Activated CD4-positive, alpha-beta T cell treated with anti-CD3 and anti-CD28 coated beads for 36 hours (primary cell): ENCODE data around the gene ADAM30. TPM values are rescaled to one million over a fixed set of nuclear protein-coding genes. Genes with fewer than 3 reads are reported as not detected.

ENCODE experiments used
- ATAC-seq: fragments of 200-7000 bp; cut with Tn5 transposase; one replicate; pipeline ENCODE4 v1.10.0; 2021; ENCODE audit warnings: mild to moderate bottlenecking, moderate library complexity
- CTCF ChIA-PET: fragments of 350-600 bp; sonication (Branson Sonifier 250); formaldehyde crosslinking; loops from one replicate; lab custom pipeline; 2021; ENCODE audit warnings: antibody characterized with exemption; lab: Charles Lee
- POLR2A ChIA-PET: fragments of 350-600 bp; sonication (Branson Sonifier 250); formaldehyde crosslinking; loops from one replicate; lab custom pipeline; 2021; ENCODE audit warnings: antibody characterized with exemption, inconsistent platforms; lab: Charles Lee
- DNase-seq: peaks from one replicate; pipeline ENCODE4 v3.0.0-alpha.2; 2020
- H3K27ac Mint-ChIP-seq: one replicate; pipeline ENCODE4 v1.8.0; 2021; ENCODE audit warnings: mixed read lengths
- H3K27me3 Mint-ChIP-seq: one replicate; pipeline ENCODE4 v1.8.0; 2021; ENCODE audit warnings: mixed read lengths
- H3K36me3 Mint-ChIP-seq: one replicate; pipeline ENCODE4 v1.8.0; 2021; ENCODE audit warnings: low read depth, mixed read lengths
- H3K4me1 Mint-ChIP-seq: one replicate; pipeline ENCODE4 v1.8.0; 2021; ENCODE audit warnings: mixed read lengths
- H3K4me3 Mint-ChIP-seq: one replicate; pipeline ENCODE4 v1.8.0; 2021; ENCODE audit warnings: mild to moderate bottlenecking, moderate library complexity, mixed read lengths
- H3K9me3 Mint-ChIP-seq: one replicate; pipeline ENCODE4 v1.8.0; 2021; ENCODE audit warnings: low read depth, mixed read lengths
- intact Hi-C, 2 experiments: fragments of 100-400 bp; cut with DNase I in 1 of 2; cut with micrococcal nuclease in 1 of 2; formaldehyde crosslinking; loops; one replicate each; pipeline versions ENCODE4 v1.14.2 to v1.15.1; 2022 to 2024; cut with DNase I, micrococcal nuclease
- total RNA-seq, 2 experiments: library from RNA; stranded (reverse); gene quantifications; one replicate each; pipeline ENCODE4 v1.2.3, GENCODE V29; 2021

ADAM30 gene
- total RNA-seq, result not detected

DNA sequence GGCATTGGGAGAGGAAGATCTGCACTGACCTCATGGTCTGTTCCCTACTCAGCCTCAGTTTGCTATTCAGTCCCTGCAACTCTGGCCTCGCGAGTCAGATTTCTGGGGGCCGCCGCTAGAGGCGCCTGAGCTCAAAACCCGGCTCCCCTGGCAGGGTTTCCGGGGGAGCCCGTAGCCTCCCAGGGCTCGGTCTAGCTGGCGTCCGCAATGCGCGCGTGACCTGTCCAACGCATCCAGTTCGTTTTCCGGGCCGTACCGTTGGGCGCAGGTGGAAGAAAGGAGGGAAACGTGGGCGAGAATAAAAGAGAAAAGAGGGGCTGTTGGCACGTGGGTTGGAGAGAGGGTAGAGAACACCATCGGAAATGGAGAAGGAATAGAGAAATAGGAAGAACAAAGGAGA lies at the start of gene ADAM30:
Gene ADAM30 (minus strand): TSS at position 213 of the 400 bp plus-strand sequence. CDS start 179 bp downstream, at position 34.
- no peak within 1 kb of the TSS for H3K4me3 Mint-ChIP-seq
- CTCF ChIA-PET, result interaction anchor here (1.1 to 1.2 kb wide), 2 partner anchors 9 to 11 kb away, joined by 4 read pairs; no protein-coding TSS in a partner anchor

DNA sequence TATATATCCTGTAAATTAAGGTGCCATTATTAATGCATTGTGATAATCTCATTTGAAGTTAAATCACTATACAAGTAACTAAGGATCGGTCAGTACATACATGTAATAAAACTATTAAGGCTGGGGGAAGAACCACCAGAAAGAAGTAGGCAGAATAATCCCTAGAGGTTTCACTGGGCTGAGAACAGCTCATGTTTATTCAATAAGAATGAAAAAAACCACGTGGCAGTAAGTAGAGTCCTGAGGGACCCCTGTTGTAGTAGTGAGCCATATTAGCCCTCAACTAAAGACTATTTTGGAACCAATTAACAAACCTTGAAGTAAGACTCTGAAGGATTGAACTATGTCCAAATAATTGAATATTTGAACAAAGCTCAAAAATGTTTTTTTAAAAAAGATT lies 46.9 kb upstream of the ADAM30 start:
- ATAC-seq (no peak), DNase-seq (no peak)
- no peaks in the 10 kb centered on the region for H3K9me3 Mint-ChIP-seq
- H3K27ac Mint-ChIP-seq, result no peak overlapping the region
- peaks cover 26% of the 10 kb centered on the region for H3K36me3 Mint-ChIP-seq
- intact Hi-C loops, result no loop called here
- no peaks in the 10 kb centered on the region for H3K27me3 Mint-ChIP-seq
- POLR2A ChIA-PET, result interaction anchor here (0.6 kb wide), 2 partner anchors 9 to 294 kb away, joined by 4 read pairs; no protein-coding TSS in a partner anchor
- H3K4me3 Mint-ChIP-seq, result no peak overlapping the region
- peaks cover 7% of the 10 kb centered on the region for H3K4me1 Mint-ChIP-seq
- CTCF ChIA-PET, result interaction anchor here (0.7 to 1.5 kb wide), 2 partner anchors 14 to 562 kb away, joined by 3 read pairs; no protein-coding TSS in a partner anchor

More for the DNA sequence above, at the start of gene ADAM30:
- H3K27ac Mint-ChIP-seq, result no peak within 1 kb of the TSS
- intact Hi-C loops, result no loop called here
- H3K27me3 Mint-ChIP-seq, result peaks cover 3% of the 10 kb centered on the region
- POLR2A ChIA-PET, result no interaction called here
- H3K36me3 Mint-ChIP-seq, result no peaks in the 10 kb centered on the region
- H3K4me1 Mint-ChIP-seq, result no peaks in the 10 kb centered on the region
- DNase-seq, result no peak
- no peak for ATAC-seq
- H3K9me3 Mint-ChIP-seq, result no peaks in the 10 kb centered on the region

GRCh38 chr1:119941392-119941791 lies 45.1 kb upstream of the ADAM30 start:
- Mint-ChIP-seq H3K9me3 (no peaks in the 10 kb centered on the region), H3K36me3 (peaks cover 38% of the 10 kb centered on the region), H3K4me3 (no peak overlapping the region), H3K4me1 (peaks cover 7% of the 10 kb centered on the region), H3K27ac (no peak overlapping the region), H3K27me3 (no peaks in the 10 kb centered on the region)
- ChIA-PET CTCF (interaction anchor here (0.9 kb wide), 1 partner anchor 9 kb away, joined by 3 read pairs; no protein-coding TSS in a partner anchor), POLR2A (no interaction called here)
- DNase-seq (no peak), ATAC-seq (no peak)
- intact Hi-C loops, result no loop called here

- intact Hi-C loops, result no loop called here
- peaks cover 7% of the 10 kb centered on the region for H3K4me1 Mint-ChIP-seq
- H3K4me3 Mint-ChIP-seq, result no peak overlapping the region
- ChIA-PET CTCF (interaction anchor here (0.7 to 1.7 kb wide), 3 partner anchors 8 to 36 kb away, joined by 3 to 6 read pairs (median 3); no protein-coding TSS in a partner anchor), POLR2A (no interaction called here)
- ATAC-seq (no peak), DNase-seq (no peak)
- H3K36me3 Mint-ChIP-seq, result peaks cover 45% of the 10 kb centered on the region
- no peaks in the 10 kb centered on the region for H3K9me3 Mint-ChIP-seq
- H3K27me3 Mint-ChIP-seq, result no peaks in the 10 kb centered on the region
- H3K27ac Mint-ChIP-seq, result no peak overlapping the region
Measured at GRCh38 chr1:119940697-119941096, 44.4 kb upstream of the ADAM30 start.

DNA sequence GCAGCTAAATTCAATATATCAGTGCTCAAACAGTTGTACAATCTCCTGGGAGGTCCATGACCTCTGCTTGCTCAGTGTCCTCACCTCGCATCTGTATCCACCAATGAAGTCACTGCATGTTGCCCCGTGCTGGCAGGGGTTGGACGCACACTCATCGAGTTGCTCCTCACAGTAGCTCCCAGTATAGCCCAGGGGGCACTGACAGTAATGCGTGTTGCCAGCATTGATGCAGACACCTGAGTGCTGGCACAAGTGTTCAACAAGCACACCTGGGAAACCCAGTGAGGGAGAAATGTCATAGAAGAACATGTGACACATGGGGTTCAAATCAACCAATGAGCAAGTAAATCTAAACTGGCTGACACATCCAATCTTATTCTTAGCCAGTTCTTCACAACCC lies 40.9 kb upstream of the ADAM30 start:
- Mint-ChIP-seq H3K9me3 (peaks cover 6% of the 10 kb centered on the region), H3K27ac (no peak overlapping the region), H3K4me1 (peaks cover 7% of the 10 kb centered on the region), H3K4me3 (no peak overlapping the region), H3K36me3 (peaks cover 72% of the 10 kb centered on the region), H3K27me3 (no peaks in the 10 kb centered on the region)
- intact Hi-C loops, result no loop called here
- ChIA-PET POLR2A (no interaction called here), CTCF (no interaction called here)
- no peak for ATAC-seq
- no peak for DNase-seq

DNA sequence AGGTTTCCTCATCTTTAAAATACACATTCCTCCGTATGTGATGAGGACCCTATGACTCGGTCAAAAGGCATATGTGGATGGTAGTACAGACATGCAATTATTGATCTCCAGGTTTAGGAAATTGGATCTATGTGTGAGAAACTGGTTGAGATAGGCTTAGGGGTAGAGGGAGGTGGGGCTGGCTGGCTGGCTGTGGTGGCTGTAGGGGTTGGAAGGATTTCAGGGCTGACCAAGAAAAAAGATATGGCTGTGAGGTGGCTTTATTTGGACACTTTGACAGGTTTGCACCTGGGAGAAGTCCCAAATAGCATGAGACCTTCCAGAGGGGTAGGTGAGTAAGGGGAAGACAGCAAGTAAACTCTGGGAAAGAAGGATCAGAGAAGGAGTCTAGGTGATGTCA lies 39.6 kb upstream of the ADAM30 start:
- H3K36me3 Mint-ChIP-seq, result peaks cover 63% of the 10 kb centered on the region
- H3K27ac Mint-ChIP-seq, result no peak overlapping the region
- ChIA-PET CTCF (no interaction called here), POLR2A (no interaction called here)
- no peaks in the 10 kb centered on the region for H3K4me1 Mint-ChIP-seq
- ATAC-seq (no peak), DNase-seq (no peak)
- intact Hi-C loops, result no loop called here
- H3K27me3 Mint-ChIP-seq, result no peaks in the 10 kb centered on the region
- no peak overlapping the region for H3K4me3 Mint-ChIP-seq
- peaks cover 6% of the 10 kb centered on the region for H3K9me3 Mint-ChIP-seq

- Mint-ChIP-seq H3K36me3 (peaks cover 62% of the 10 kb centered on the region), H3K4me3 (no peak overlapping the region), H3K27me3 (no peaks in the 10 kb centered on the region), H3K4me1 (no peaks in the 10 kb centered on the region), H3K27ac (no peak overlapping the region), H3K9me3 (peaks cover 6% of the 10 kb centered on the region)
- CTCF ChIA-PET, result interaction anchor here (0.9 to 1.3 kb wide), 3 partner anchors 16 to 189 kb away, joined by 3 read pairs; no protein-coding TSS in a partner anchor
- intact Hi-C loops, result no loop called here
- DNase-seq (no peak), ATAC-seq (no peak)
- POLR2A ChIA-PET, result no interaction called here
Measured at GRCh38 chr1:119935373-119935772, 39.1 kb upstream of the ADAM30 start.

DNA sequence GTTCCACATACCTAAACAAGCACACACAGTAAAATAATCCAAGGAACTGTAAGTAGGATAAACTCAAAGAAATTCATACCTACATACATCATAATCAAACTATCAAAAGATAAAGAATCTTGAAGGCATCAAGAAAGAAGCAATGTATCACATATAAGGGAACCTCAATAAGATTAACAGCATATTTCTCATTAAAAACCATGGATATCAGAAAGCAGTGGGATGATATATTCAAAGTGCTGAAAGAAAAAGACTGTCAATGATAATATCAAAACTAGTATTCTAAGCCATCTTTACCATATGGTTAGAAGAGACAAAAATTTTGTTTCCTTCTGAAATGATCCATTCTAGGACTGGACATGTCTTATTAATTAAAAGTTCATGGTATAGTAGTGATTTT lies 37.1 kb upstream of the ADAM30 start:
- H3K4me3 Mint-ChIP-seq, result no peak overlapping the region
- no peaks in the 10 kb centered on the region for H3K27me3 Mint-ChIP-seq
- peaks cover 55% of the 10 kb centered on the region for H3K36me3 Mint-ChIP-seq
- no peak overlapping the region for H3K27ac Mint-ChIP-seq
- ChIA-PET POLR2A (no interaction called here), CTCF (interaction anchor here (1.3 kb wide), 1 partner anchor 8 kb away, joined by 4 read pairs; no protein-coding TSS in a partner anchor)
- H3K4me1 Mint-ChIP-seq, result no peaks in the 10 kb centered on the region
- DNase-seq (no peak), ATAC-seq (no peak)
- H3K9me3 Mint-ChIP-seq, result peaks cover 6% of the 10 kb centered on the region
- intact Hi-C loops, result no loop called here

DNA sequence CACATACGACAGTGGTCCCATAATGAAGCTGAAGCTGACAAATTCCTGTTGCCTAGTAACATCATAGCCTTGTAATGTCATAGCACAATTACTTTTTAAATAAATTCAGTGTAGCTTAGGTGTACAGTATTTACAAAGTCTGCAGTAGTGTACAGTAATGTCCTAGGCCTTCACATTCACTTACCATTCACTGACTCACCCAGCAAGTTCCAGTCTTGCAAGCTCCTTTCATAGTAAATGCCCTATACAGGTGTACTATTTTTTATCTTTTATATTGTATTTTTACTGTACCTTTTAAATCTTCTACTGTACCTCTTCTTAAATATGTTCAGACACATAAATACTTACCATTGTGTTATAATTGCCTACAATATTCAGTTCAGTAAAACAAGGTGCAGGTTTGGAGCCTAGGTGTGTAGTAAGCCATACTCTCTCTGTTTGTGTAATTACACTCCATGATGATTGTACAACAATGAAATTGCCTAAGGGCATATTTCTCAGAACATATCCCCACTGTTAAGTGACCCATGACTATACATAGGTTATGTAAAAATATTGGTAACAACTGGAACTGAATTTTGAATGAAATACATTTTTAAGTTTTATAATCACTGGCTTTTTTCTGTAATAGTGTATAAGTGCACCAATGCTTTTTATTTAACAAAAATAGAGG lies 33.5 kb upstream of the ADAM30 start:
- Mint-ChIP-seq H3K27ac (no peak overlapping the region), H3K27me3 (no peaks in the 10 kb centered on the region), H3K4me1 (no peaks in the 10 kb centered on the region), H3K4me3 (no peak overlapping the region), H3K9me3 (peaks cover 6% of the 10 kb centered on the region), H3K36me3 (peaks cover 52% of the 10 kb centered on the region)
- intact Hi-C loops, result loop anchor here in 1 of 2 experiments (5.0 kb wide), 1 partner anchor 192 kb away; no protein-coding TSS in a partner anchor
- ChIA-PET POLR2A (no interaction called here), CTCF (interaction anchor here (1.1 kb wide), 1 partner anchor 38 kb away, joined by 3 read pairs; no protein-coding TSS in a partner anchor)
- DNase-seq, result no peak
- no peak for ATAC-seq

DNA sequence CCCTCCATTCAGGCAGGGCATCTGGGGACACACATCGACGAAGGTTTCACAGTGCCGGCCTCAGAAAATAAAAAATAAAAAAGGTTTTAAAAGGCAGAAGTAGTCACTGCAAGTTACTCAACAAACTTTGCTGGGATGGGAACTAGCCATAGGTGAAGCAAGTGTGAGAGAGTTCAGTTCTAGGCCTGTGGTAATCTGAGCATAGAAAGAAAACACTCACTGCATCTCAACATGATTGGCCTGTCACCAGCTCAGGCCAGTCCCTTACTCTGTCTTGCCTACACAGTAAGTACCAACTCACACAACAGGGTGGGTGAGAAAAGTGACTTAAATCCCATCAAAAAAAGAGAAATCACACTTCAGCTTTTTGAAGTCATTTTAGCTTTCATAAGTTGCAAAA lies 30.2 kb upstream of the ADAM30 start:
- Mint-ChIP-seq H3K27me3 (no peaks in the 10 kb centered on the region), H3K4me3 (no peak overlapping the region), H3K4me1 (no peaks in the 10 kb centered on the region), H3K9me3 (no peaks in the 10 kb centered on the region), H3K27ac (no peak overlapping the region), H3K36me3 (peaks cover 52% of the 10 kb centered on the region)
- intact Hi-C loops, result loop anchor here in 1 of 2 experiments (5.0 kb wide), 1 partner anchor 189 kb away; no protein-coding TSS in a partner anchor
- CTCF ChIA-PET, result interaction anchor here (0.5 to 2.7 kb wide), 2 partner anchors 24 to 42 kb away, joined by 4 to 9 read pairs; no protein-coding TSS in a partner anchor
- DNase-seq (no peak), ATAC-seq (no peak)
- POLR2A ChIA-PET, result no interaction called here

DNA sequence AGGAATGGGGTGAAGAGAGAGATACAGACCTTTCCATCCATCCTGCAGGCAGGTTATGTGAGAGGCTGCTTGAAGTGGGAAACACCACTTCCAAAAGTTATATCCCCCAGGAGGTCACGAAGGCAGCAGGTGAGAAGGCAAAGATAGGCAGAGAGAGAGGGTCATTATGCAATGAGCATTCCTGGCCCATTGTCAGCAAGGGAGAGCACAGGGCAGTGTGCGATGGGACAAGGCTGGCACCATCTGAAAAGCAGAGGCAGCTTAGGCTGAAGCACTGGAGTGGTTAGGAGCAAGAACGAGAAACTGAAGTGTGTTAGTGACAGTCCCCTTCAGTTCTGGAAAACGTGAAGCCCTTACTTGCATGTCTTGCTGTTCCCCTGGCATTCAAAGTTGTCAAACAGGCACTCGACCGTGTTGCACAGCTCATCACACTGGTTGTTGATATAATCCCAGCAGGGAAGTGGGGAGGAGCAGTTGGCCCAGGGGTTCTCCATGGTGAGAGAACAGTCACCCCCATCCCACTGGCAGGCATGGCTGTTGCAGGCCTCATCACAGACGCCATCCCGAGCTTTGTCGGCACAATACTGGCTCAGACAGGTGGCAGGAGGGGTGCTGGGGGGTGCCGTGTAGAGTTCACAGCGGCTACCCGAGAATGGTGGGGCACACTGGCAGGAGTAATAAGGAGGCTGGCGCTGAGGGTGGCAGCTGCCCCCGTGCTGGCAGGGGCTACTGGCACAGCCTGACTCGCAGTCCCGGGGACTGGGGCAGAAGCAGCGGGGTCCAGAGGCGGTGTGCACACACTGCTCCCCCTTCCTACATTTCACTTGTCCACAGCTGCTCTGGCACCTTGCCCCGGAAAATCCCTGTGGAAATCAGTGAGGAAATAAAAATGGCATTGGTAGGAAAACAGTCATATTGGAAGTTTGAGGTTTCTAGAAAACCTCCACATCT lies 28.9 kb upstream of the ADAM30 start:
- ChIA-PET CTCF (interaction anchor here (1.3 to 2.7 kb wide), 2 partner anchors 9 to 43 kb away, joined by 4 to 9 read pairs; no protein-coding TSS in a partner anchor), POLR2A (no interaction called here)
- no peaks in the 10 kb centered on the region for H3K9me3 Mint-ChIP-seq

More for the DNA sequence above, 28.9 kb upstream of the ADAM30 start:
- no peak for ATAC-seq
- Mint-ChIP-seq H3K4me1 (no peaks in the 10 kb centered on the region), H3K36me3 (peaks cover 53% of the 10 kb centered on the region), H3K27me3 (no peaks in the 10 kb centered on the region), H3K27ac (no peak overlapping the region), H3K4me3 (no peak overlapping the region)
- DNase-seq, result no peak
- intact Hi-C loops, result loop anchor here in 1 of 2 experiments (5.0 kb wide), 1 partner anchor 188 kb away; no protein-coding TSS in a partner anchor
